Activated T-cell treated with anti-CD3 and anti-CD28 coated beads, Interleukin-2, amount 50 U/mL, for 24 hours (primary cell): ENCODE data around the gene GREM1.

Source experiments
- DNase-seq: peaks from one replicate; pipeline ENCODE4 v3.0.0-alpha.2; 2020
- H3K27ac Mint-ChIP-seq: 2 replicates; pipeline ENCODE4 v1.8.0; 2020; ENCODE audit warnings: mild to moderate bottlenecking, mixed read lengths
- H3K27me3 Mint-ChIP-seq: 2 replicates; pipeline ENCODE4 v1.8.0; 2020; ENCODE audit warnings: mixed read lengths
- H3K36me3 Mint-ChIP-seq: 2 replicates; pipeline ENCODE4 v1.8.0; 2020; ENCODE audit warnings: low read depth, mixed read lengths
- H3K4me1 Mint-ChIP-seq: 2 replicates; pipeline ENCODE4 v1.8.0; 2020; ENCODE audit warnings: low read depth, mixed read lengths
- H3K4me3 Mint-ChIP-seq: 2 replicates; pipeline ENCODE4 v1.8.0; 2020; ENCODE audit warnings: mild to moderate bottlenecking, moderate library complexity, mixed read lengths
- H3K9me3 Mint-ChIP-seq: 2 replicates; pipeline ENCODE4 v1.8.0; 2020; ENCODE audit warnings: mixed read lengths

GREM1 gene

DNA sequence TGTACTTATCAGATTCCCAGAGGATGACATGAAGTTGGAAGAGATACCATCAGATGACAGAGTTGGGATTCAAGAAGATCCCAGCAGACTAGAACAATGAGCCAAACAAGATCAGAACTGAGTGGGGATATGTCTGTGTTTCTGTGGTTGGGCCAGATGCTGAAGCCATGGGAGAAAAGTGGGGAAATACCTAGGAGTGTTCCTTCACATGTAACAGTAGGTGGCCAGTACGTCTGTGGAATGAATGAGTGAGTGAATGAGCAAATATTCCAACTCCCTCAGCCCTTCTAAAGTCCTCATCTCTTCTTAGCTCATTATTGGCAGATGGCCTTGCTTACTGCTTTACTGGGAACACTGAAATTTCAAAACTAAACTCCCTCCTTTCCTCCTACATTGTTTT, 32.2 kb upstream of the GREM1 start:
- H3K36me3 Mint-ChIP-seq = no peaks in the 10 kb centered on the region
- H3K9me3 Mint-ChIP-seq = no peaks in the 10 kb centered on the region
- H3K4me3 Mint-ChIP-seq = no peak overlapping the region
- no peaks in the 10 kb centered on the region for H3K27me3 Mint-ChIP-seq
- no peak overlapping the region for H3K27ac Mint-ChIP-seq
- DNase-seq = no peak
- peaks cover 8% of the 10 kb centered on the region for H3K4me1 Mint-ChIP-seq

DNA sequence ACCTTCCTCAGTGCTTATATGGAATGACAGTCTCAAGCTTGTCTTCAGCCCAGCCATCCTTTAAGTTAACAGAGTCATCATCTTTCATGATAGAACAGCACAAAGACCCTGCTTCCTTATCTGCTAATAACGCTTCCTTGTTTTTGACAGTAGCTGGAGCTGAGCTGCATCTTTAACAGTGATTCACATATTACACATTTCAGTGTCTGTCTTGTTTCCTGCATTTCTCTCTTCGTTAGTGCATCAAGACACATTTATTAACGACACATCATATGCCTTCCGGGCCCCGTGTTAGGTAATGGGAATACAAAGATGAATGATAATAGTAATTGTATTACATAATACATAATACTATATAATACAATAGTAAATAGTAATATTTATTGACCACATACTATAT, 30.2 kb upstream of the GREM1 start:
- H3K4me1 Mint-ChIP-seq = peaks cover 8% of the 10 kb centered on the region
- H3K36me3 Mint-ChIP-seq = no peaks in the 10 kb centered on the region
- no peaks in the 10 kb centered on the region for H3K9me3 Mint-ChIP-seq
- no peak for DNase-seq
- no peak overlapping the region for H3K4me3 Mint-ChIP-seq
- no peaks in the 10 kb centered on the region for H3K27me3 Mint-ChIP-seq
- no peak overlapping the region for H3K27ac Mint-ChIP-seq

DNA sequence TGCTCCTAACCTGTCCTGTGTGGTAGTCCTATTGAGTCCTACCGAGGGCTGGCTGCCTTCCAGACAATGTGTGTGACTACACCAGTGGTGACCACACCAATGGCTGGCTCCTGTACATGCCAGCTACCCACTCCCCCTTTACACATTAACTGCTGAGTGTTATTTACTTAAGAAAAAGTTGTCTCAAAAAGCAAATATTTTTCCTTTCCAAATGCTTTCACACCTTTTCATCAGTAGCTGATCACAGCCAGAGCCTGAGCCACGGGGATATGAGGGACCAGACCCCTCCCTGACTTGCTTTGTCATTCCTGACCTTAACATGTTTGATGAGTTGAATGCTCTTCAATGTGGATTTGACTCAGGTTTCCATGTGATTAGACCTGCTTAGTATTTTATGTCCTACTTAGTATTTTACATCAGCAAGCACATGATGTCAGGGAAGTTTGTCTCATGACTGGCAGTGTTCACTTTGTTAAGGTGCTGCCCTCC, 29.6 kb upstream of the GREM1 start:
- no peaks in the 10 kb centered on the region for H3K36me3 Mint-ChIP-seq
- no peak overlapping the region for H3K27ac Mint-ChIP-seq
- H3K27me3 Mint-ChIP-seq = no peaks in the 10 kb centered on the region
- H3K9me3 Mint-ChIP-seq = no peaks in the 10 kb centered on the region
- no peak overlapping the region for H3K4me3 Mint-ChIP-seq
- H3K4me1 Mint-ChIP-seq = peaks cover 8% of the 10 kb centered on the region
- DNase-seq = no peak

DNA sequence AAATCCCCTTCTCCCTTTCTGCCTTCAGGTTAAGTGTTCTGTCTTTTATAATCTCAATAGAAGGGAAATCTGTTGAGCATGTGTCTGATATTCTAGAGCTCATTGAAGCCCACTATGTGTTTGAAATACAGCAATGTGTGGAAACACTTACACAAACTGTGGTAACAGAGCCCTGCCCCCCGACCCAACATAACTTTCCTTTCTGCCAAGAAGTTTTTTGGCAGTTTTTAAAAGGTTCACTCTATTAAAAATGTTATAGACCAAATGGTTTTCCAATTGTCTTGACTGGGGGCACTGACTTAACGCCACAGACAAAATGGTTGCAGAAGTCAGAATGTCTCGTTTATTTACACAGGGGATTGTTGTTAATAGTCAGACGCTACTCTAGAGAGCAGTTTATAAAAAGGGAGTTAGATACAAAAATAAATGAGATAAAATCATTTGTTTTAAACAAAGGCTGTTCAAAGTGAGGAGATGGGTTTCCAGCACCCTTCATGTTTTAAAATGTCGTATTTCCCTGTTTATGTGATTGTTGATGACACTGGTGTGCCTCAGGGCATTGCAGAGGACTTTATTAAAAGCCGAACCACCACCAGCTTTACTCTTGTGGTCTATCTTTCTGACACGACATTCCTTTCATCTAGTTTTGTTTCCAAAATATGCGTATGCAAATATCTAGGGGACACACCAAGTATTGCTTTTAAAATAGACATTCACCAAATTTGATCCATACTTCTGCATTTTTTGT, 26.7 kb upstream of the GREM1 start:
- Mint-ChIP-seq H3K4me3 (no peak overlapping the region), H3K27ac (no peak overlapping the region), H3K4me1 (no peaks in the 10 kb centered on the region), H3K36me3 (no peaks in the 10 kb centered on the region), H3K9me3 (no peaks in the 10 kb centered on the region), H3K27me3 (no peaks in the 10 kb centered on the region)
- DNase-seq = no peak

DNA sequence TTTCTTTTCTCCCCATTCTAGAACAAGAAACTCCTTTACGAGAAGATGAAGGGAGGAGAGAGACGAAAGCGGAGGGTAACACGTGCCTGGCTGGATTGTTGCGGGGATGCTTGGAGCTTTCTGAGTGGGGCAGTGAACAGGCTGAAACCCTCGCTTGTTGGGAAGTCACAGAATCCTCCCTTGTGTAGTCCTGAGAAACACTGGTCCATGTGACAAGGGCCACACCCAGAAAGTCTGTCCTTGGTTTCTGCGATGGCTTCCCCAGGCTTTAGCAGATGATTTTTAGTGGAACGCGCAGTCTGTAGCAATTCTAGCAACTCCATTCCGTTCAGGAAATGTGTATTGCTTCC, 26.1 kb upstream of the GREM1 start:
- Mint-ChIP-seq H3K27ac (no peak overlapping the region), H3K36me3 (no peaks in the 10 kb centered on the region), H3K4me3 (no peak overlapping the region), H3K27me3 (no peaks in the 10 kb centered on the region), H3K4me1 (no peaks in the 10 kb centered on the region), H3K9me3 (no peaks in the 10 kb centered on the region)
- DNase-seq = no peak

DNA sequence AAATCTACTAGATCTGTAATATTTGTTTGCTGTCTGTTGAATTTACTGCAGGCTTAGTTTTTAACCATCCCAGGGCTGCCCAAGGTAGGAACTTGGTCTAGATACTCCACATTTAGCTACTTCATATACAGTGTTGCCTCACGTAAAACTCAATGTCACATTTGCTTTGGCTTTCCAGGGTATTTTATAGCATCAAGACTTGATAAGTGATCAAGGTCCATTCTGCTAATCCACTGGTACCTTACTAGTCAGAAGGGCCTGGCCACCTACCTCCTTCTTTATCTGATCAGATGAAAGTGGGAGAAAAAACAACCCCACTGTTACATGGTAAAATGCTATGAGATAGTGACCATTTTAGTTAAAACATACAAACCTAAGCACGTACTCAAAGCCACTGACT, 25.5 kb upstream of the GREM1 start:
- H3K36me3 Mint-ChIP-seq = no peaks in the 10 kb centered on the region
- H3K4me3 Mint-ChIP-seq = no peak overlapping the region
- H3K4me1 Mint-ChIP-seq = no peaks in the 10 kb centered on the region
- no peaks in the 10 kb centered on the region for H3K27me3 Mint-ChIP-seq
- H3K27ac Mint-ChIP-seq = no peak overlapping the region
- no peak for DNase-seq
- no peaks in the 10 kb centered on the region for H3K9me3 Mint-ChIP-seq

DNA sequence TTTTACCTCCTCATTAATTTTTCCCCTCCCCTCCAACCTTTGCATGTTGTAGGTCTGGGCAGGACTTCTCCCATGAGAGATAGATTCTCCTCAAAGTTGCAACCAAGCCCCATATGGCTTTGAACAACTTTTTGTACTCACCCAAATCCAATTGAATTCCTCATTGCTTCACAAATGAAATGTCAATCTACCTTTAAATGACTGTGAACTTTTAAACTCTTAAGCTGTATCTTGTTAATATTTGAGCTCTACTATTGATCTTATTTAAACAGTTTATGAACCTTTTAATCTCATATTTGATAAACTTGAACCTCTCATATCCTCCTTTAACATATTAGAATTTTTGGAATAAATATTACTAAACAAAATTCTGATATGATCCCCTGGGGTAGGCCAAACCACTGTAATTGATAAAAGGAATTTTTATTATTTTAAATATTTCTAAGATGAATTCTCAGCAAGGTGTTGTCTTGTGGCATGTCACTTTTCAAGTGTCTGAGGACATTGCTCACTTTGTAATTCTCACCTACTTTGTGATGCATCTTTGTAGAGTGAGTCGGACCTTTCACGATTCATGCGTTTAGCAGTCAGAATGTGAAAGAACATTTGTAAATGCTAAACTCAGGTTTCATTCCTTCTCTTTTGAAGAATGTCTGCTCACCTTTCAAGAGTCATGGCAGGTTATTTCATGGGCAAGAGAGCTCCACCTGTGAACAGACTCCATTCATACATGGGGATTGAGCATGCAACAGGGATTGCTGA, 23.4 kb upstream of the GREM1 start:
- H3K36me3 Mint-ChIP-seq = no peaks in the 10 kb centered on the region
- H3K4me3 Mint-ChIP-seq = no peak overlapping the region
- DNase-seq = no peak
- no peaks in the 10 kb centered on the region for H3K4me1 Mint-ChIP-seq
- no peak overlapping the region for H3K27ac Mint-ChIP-seq
- H3K27me3 Mint-ChIP-seq = peaks cover 7% of the 10 kb centered on the region
- H3K9me3 Mint-ChIP-seq = no peaks in the 10 kb centered on the region

DNA sequence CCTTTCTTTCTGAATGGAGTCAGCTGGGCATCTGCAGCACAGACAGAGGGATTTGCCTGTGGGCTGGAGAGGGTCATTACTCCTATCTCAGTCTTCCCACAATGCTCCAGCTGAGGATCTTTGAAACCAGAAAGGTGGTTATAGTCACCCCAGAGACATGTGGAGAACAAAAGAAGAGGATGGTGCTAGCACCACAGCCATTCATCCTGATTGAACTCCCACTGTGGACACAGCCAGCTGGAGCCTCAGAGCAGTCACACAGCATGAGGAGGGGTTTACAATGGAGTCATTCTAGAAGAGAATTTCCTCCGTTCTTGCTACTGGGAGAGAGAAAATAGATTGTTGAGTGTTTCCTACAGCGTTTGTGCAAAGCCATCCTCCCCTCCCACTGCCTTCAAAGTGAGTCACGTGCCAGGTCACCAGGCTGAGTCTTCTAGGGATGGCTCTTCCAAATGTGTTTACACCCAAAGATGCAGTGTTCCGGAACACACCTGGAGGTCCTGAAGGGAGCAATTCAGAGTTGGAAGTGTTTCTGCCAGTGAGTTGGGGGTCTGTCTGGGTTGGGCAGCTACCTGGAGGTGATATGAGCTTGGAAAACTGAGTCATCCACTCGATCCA, 18.9 kb upstream of the GREM1 start:
- no peak overlapping the region for H3K27ac Mint-ChIP-seq
- H3K9me3 Mint-ChIP-seq = no peaks in the 10 kb centered on the region
- peaks cover 30% of the 10 kb centered on the region for H3K27me3 Mint-ChIP-seq
- H3K4me3 Mint-ChIP-seq = no peak overlapping the region
- DNase-seq = no peak
- H3K36me3 Mint-ChIP-seq = no peaks in the 10 kb centered on the region
- H3K4me1 Mint-ChIP-seq = no peaks in the 10 kb centered on the region

DNA sequence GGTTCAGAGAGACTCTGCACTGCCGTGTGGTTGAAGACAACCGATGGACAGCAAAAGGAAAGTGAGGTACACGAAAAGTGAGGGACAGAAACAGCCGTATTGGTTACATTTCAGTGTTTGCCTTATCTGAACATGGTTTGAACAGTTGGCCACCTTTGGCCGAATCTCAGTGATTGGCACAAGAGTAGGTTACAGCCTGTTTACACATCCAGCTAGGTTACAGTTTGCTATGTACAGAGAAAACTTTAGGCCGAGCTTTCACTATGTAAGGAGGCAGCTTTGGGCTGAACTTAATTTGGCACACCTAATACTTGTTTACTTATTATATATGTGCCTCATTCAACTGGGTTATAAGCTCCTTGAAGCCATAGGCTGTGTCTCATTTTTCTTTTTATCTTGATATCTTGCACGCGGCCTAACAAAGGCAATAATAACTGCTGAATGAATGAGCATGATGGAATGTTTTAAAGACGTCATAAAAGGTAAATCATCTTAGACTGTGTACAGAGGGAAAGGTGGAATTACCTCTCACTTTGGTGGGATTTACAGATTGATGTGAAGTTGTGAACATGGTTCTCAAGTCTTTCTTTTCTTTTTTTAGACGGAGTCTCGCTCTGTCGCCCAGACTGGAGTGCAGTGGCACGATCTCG, 17.2 kb upstream of the GREM1 start:
- H3K36me3 Mint-ChIP-seq = no peaks in the 10 kb centered on the region
- no peak for DNase-seq
- H3K9me3 Mint-ChIP-seq = no peaks in the 10 kb centered on the region
- H3K27me3 Mint-ChIP-seq = peaks cover 38% of the 10 kb centered on the region
- H3K27ac Mint-ChIP-seq = no peak overlapping the region
- no peaks in the 10 kb centered on the region for H3K4me1 Mint-ChIP-seq
- no peak overlapping the region for H3K4me3 Mint-ChIP-seq

DNA sequence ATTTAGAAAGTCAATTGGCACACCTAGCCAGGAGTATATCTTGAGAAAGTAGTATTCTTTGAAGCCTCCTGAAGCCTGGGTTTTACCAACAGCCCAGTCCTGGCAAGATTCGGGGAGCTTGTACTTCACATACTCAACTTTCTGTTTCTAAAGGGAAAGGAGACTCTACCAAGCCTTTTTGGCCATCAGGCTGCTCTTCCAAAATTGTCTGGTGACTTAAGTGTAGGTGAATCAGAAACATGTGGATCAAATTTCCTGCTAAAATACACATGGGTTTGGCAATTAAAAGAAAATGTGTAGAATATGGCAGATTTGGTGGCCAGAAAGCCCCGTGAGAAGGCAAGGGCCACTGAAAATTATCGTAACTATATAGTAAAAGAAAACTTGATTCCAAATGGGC, 15.9 kb upstream of the GREM1 start:
- Mint-ChIP-seq H3K36me3 (no peaks in the 10 kb centered on the region), H3K27ac (no peak overlapping the region), H3K4me1 (no peaks in the 10 kb centered on the region), H3K27me3 (peaks cover 47% of the 10 kb centered on the region), H3K9me3 (no peaks in the 10 kb centered on the region), H3K4me3 (no peak overlapping the region)
- DNase-seq = no peak

DNA sequence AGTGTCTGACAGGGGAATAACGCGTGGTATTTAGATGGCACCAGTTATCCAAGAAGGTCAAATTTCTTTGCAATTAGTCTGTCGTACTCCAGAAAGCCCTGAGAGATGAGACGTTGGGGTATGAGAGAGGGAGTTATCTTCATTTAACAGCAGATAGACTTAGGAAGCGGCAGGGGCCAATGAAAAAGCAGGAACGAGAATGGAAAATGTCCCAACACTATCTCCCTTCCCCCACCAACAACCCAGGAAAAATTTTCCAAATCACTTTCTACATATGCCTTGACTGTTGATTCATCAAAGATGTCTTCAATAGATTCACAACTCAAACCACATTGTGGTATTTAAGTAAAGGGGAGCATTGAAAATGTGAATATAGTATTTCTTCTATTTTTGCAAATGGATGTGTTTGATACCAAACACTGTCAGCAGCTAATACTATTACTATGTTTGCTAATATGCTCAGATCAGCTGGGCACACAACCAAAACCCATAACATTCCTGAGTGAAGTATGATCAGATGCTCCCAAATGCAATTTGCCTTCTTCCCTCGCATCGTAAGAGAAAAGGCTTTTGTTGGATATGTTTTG, 13.3 kb upstream of the GREM1 start:
- Mint-ChIP-seq H3K9me3 (no peaks in the 10 kb centered on the region), H3K4me1 (no peaks in the 10 kb centered on the region), H3K4me3 (no peak overlapping the region), H3K36me3 (no peaks in the 10 kb centered on the region), H3K27me3 (peaks cover 62% of the 10 kb centered on the region), H3K27ac (no peak overlapping the region)
- DNase-seq = no peak

DNA sequence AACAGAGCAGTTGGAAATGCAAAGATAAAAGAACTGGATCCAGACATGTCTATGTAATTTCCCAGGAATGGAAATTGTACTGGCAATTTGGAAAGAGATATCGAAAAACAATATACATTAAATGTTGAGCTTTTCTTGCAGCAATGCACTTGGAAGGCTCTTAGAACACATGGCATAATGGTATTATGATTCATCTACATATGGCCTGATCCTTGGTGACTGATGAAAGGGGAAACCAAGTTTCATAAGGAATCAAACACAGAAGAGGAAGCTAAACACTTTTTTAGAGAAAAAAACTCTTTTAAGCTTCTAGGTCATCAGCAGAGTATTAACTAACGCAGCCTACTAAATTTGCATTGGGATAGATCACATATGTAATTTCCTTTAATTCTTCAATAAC, 12.4 kb upstream of the GREM1 start:
- Mint-ChIP-seq H3K9me3 (no peaks in the 10 kb centered on the region), H3K27ac (no peak overlapping the region), H3K4me3 (no peak overlapping the region), H3K36me3 (no peaks in the 10 kb centered on the region), H3K27me3 (peaks cover 66% of the 10 kb centered on the region), H3K4me1 (no peaks in the 10 kb centered on the region)
- DNase-seq = no peak

DNA sequence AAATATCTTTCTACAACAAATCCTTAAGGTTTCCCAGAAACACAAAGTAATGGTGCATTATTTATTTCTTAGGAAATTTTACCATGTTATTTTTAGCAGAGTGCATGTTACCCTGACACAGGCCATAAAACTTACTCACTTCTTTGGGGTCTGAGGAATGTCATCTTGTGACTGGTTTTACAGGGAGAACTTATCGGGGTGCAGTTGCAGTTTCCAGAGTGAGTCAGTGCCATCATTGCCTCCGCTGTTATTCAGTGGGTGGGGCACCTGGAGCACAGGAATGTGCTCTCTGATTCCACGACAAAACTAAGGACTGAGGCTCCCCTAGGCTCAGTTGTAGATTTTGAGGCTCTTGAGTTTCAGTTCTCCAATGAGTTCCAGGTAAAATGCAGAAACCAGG, 11.1 kb upstream of the GREM1 start:
- Mint-ChIP-seq H3K36me3 (no peaks in the 10 kb centered on the region), H3K9me3 (no peaks in the 10 kb centered on the region), H3K4me1 (no peaks in the 10 kb centered on the region), H3K27me3 (peaks cover 66% of the 10 kb centered on the region), H3K4me3 (no peak overlapping the region), H3K27ac (no peak overlapping the region)
- no peak for DNase-seq

DNA sequence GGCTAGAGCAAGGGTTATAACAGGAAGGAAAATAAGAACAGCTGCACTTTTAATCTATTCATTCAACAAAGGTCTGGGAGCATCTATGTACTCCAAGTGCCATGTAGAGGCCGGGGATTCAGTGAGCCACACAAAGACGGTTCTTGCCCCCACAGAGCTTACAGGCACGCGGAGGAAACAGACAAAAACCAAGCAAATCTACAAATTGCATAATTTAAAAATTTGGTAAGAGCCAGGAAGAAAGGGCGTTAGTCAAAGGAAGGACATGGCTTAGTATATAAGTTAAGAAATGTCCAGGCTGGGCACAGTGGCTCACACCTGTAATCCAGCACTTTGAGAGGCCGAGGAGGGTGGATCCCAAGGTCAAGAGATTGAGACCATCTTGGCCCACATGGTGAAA, 10.4 kb upstream of the GREM1 start:
- no peak for DNase-seq
- Mint-ChIP-seq H3K4me1 (no peaks in the 10 kb centered on the region), H3K4me3 (no peak overlapping the region), H3K27me3 (peaks cover 65% of the 10 kb centered on the region), H3K36me3 (no peaks in the 10 kb centered on the region), H3K9me3 (no peaks in the 10 kb centered on the region), H3K27ac (no peak overlapping the region)
